Heart right ventricle (tissue), 16 donors: ENCODE measurements around the gene RAX2. TPM values are rescaled to one million over a fixed set of nuclear protein-coding genes. Genes with fewer than 3 reads are reported as not detected.

Source experiments
- ATAC-seq, 8 donors: fragments of 200-7000 bp; cut with Tn5 transposase; one replicate each; pipeline ENCODE4 v1.9.1; 2020; ENCODE audit warnings: mild to moderate bottlenecking in 8 of 8, moderate library complexity in 8 of 8, moderate number of reproducible peaks in 1 of 8
- DNase-seq, 2 donors: peaks; one replicate each; pipeline ENCODE4 v3.0.0-alpha.2; 2020
- H3K27ac ChIP-seq, 10 donors: fragments of 200-600 bp; sonication (generic) in 2 of 10; one replicate each; pipeline versions ENCODE4 v1.5.0 to v1.8.0; 2020 to 2022; ENCODE audit warnings: mild to moderate bottlenecking in 3 of 10
- H3K27me3 ChIP-seq, 7 donors: fragments of 200-600 bp; one replicate each; pipeline ENCODE4 v1.8.0; 2021 to 2022; ENCODE audit warnings: mild to moderate bottlenecking in 2 of 7
- H3K36me3 ChIP-seq, 9 donors: fragments of 200-600 bp; sonication (generic) in 1 of 9; one replicate each; pipeline versions ENCODE4 v1.5.0 to v1.8.0; 2020 to 2022; ENCODE audit warnings: mild to moderate bottlenecking in 2 of 9
- H3K4me1 ChIP-seq, 9 donors: fragments of 200-600 bp; sonication (generic) in 1 of 9; one replicate each; pipeline versions ENCODE4 v1.5.0 to v1.8.0; 2020 to 2022; ENCODE audit warnings: mild to moderate bottlenecking in 4 of 9
- H3K4me3 ChIP-seq, 10 donors: fragments of 200-600 bp; sonication (generic) in 2 of 10; one replicate each; pipeline versions ENCODE4 v1.5.0 to v1.8.0; 2020 to 2022; ENCODE audit warnings: mild to moderate bottlenecking in 7 of 10, moderate library complexity in 2 of 10
- H3K9me3 ChIP-seq, 11 donors: fragments of 200-600 bp in 10 of 11; sonication (generic) in 2 of 11; one replicate each; pipeline versions ENCODE4 v1.5.0 to v1.8.0; 2013 to 2022; ENCODE audit warnings: mild to moderate bottlenecking in 2 of 11, control low read depth in 1 of 11, moderate library complexity in 1 of 11
- WGBS, 2 donors: extraction: QIAGEN DNeasy Blood & Tissue Kit; methylation state at CpG; one replicate each; pipeline ENCODE4 v1.1.7; 2013; ENCODE audit warnings: inconsistent platforms in 1 of 2; 5-methylcytosine and 5-hydroxymethylcytosine counted together
- intact Hi-C, 10 donors: fragments of 100-400 bp; cut with DNase I; formaldehyde crosslinking; loops; one replicate each; pipeline versions ENCODE4 v1.11.1 to v1.14.2; 2022
- polyA plus RNA-seq, 2 donors: library from polyadenylated mRNA; stranded (reverse); fragments of 200-250 nt; gene quantifications; one replicate each; pipeline ENCODE4 v1.2.3, GENCODE V29; 2013
- total RNA-seq, 10 donors: library from RNA; stranded (reverse); fragmentation: NEBNext Ultra II Directional in 3 of 10; extraction: Animal tissue kit (Norgen Biotek cat#: 25700) in 3 of 10; gene quantifications; one replicate each; pipeline versions ENCODE4 v1.2.1 to v1.2.4, GENCODE V29; 2021 to 2023
- TF ChIP-seq, protein P1 (sequence below), 9 donors: fragments of 200-600 bp; sonication (generic) in 2 of 9; IDR thresholded peaks; one replicate each; pipeline versions ENCODE4 v1.5.0 to v1.8.0; 2021 to 2022; ENCODE audit warnings: antibody characterized with exemption in 9 of 9, mild to moderate bottlenecking in 5 of 9, moderate library complexity in 1 of 9
- donor health status: Arrhythmogenic right ventricular cardiomyopathy.
- donor health status: ischemic (EF 13 %, LVEDD 7.1; RV severe dilation, severe dysfunction).
- donor health status: healthy with polysubstance abuse.
- donor health status: DM: no; HTN: yes; CAD: no.
- donor health status: DM: no; HTN: no; CAD: no.
- donor health status: ischemic (EF 25% LVEDD 6.9; RV normal size, moderate dysfunction).
- donor health status: ischemic (EF 25% LVEDD 5.7; RV mildly dilated, moderate dysfunction).
- donor health status: healthy.
- donor health status: DM: yes; HTN: yes; CAD: no.
- donor health status: Ischemic cardiomyopathy.
- donor health status: ischemic (EF 35%, LVEDD 5.7; RV mildly dilated, moderate dysfunction).
- donor health status: nonischemic (EF 11% LVEDD 7.7; RV severe dilation, severe dysfunction).
- donor health status: DM: yes; HTN: yes; CAD: no.
- donor health status: PGD.
- donor health status: ischemic (EF 29% LVEDD 5.4; RV normal size, mild dysfunction).
- donor health status: nonischemic (EF 23%, LVEDD 6.1; RV moderate dilation, normal function).

The RAX2 gene
- total and polyA plus RNA-seq, 12 donors = not detected

GRCh38 chr19:3780786-3781304, 8.8 kb upstream of the RAX2 start:
- H3K27me3 ChIP-seq = peaks cover 16 to 39% (median 35%) of the 10 kb centered on the region in 7 donors
- peaks cover 0 to 11% (median 3%) of the 10 kb centered on the region in 9 donors for H3K4me1 ChIP-seq
- no peak for ATAC-seq
- no peak for DNase-seq
- WGBS, 2 donors = 90 to 92% methylated on average over 9 of the region's 9 CpGs
- intact Hi-C loops = loop anchor here in 2 of 10 donors (5.0 kb wide), 1 partner anchor 41 kb away; no protein-coding TSS in a partner anchor
- H3K36me3 ChIP-seq = no peaks in the 10 kb centered on the region
- peaks cover 0 to 28% (median 21%) of the 10 kb centered on the region in 11 donors for H3K9me3 ChIP-seq
- H3K4me3 ChIP-seq = no peak overlapping the region
- TF ChIP-seq, protein P1, sequence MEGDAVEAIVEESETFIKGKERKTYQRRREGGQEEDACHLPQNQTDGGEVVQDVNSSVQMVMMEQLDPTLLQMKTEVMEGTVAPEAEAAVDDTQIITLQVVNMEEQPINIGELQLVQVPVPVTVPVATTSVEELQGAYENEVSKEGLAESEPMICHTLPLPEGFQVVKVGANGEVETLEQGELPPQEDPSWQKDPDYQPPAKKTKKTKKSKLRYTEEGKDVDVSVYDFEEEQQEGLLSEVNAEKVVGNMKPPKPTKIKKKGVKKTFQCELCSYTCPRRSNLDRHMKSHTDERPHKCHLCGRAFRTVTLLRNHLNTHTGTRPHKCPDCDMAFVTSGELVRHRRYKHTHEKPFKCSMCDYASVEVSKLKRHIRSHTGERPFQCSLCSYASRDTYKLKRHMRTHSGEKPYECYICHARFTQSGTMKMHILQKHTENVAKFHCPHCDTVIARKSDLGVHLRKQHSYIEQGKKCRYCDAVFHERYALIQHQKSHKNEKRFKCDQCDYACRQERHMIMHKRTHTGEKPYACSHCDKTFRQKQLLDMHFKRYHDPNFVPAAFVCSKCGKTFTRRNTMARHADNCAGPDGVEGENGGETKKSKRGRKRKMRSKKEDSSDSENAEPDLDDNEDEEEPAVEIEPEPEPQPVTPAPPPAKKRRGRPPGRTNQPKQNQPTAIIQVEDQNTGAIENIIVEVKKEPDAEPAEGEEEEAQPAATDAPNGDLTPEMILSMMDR (IDR thresholded peaks at IDR 0.05) = no peak
- H3K27ac ChIP-seq = no peak overlapping the region

DNA sequence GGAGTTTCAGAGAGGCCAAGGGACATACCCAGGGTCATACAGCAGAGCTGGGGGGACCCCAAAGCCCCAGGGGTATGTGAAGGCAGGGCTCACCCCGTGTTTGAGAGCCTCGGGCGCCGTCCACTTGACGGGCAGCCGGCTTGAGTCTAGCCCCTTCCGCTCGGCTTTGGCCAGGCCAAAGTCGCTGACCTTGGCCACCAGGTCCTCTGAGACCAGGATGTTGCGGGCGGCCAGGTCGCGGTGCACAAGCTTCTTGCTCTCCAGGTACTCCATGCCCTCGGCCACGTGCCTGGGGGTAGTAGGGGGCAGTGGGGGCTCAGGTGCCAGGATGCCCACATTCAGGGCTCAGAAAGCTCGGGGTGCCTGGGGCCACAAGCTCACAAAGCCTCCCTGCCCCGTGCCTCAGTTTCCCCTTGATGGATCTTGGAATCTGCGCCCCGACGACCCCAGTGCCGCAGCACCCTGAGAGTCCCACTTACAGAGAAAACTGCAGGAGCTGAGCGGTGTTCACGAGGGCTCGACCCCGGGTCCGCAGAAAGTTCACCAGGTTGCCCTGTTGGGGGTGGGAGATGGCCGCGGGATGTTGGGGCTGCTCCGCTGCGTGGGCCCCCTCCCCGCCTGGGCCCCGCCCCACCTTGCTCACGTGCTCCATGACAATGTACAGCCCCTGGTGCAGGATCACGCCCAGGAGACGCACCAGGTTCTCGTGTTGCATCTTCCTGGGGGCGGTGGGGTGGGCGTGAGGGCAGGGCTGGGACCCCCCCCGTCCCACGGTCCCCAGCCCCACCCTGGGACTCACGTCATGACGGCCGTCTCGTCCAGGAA, 7.1 kb upstream of the RAX2 start:
- TF ChIP-seq, protein P1 (IDR thresholded peaks at IDR 0.05) = no peak
- peaks cover 0 to 28% (median 21%) of the 10 kb centered on the region in 11 donors for H3K9me3 ChIP-seq
- no peak overlapping the region for H3K27ac ChIP-seq
- DNase-seq = no peak
- H3K27me3 ChIP-seq = peaks cover 4 to 21% (median 18%) of the 10 kb centered on the region in 7 donors
- H3K36me3 ChIP-seq = no peaks in the 10 kb centered on the region
- ATAC-seq = no peak
- H3K4me1 ChIP-seq = no peaks in the 10 kb centered on the region
- H3K4me3 ChIP-seq = no peak overlapping the region
- WGBS, 2 donors = 70 to 73% methylated on average over 44 of the region's 44 CpGs
- intact Hi-C loops = no loop called here

DNA sequence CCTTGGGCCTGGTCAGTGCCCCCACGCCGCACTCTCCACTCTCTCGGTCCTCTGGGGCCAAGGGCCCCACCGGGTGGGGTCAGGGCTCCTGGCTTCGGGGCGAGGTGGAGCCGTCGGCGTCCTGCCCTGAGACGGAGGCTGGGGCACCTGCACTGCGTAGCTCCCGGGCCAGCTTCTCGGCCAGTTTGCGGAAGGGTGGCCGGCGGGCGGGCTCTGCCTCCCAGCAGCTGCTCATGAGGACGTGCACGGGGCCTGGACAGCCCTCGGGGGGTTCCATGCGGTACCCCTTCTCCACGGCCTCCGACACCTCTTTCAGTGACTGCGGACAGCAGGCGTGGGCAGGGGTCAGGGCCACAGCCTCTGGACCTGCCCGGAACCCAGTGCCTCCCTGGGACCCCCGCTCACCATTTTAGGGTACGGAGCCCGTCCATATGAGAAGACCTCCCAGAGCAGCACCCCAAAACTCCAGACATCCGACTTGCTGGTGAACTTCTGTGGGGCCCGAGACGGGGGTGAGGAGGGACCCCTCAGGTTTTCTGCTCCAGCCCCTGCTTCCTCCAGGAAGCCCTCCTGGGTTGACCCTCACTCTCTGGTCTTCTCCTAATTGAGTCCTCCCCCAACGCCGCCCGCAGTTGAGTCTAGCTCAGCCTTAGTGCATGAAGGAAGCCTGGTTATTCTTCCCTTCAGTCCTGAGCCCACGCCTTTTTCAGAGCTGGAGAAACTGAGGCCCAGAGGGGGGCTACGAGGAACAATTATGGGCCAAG, 6.3 kb upstream of the RAX2 start:
- DNase-seq (no peak), ATAC-seq (no peak)
- Histone ChIP-seq H3K9me3 (peaks cover 0 to 28% (median 21%) of the 10 kb centered on the region in 11 donors), H3K36me3 (no peaks in the 10 kb centered on the region), H3K27ac (no peak overlapping the region), H3K4me3 (no peak overlapping the region), H3K27me3 (peaks cover 4 to 13% (median 10%) of the 10 kb centered on the region in 7 donors), H3K4me1 (no peaks in the 10 kb centered on the region)
- intact Hi-C loops = no loop called here
- TF ChIP-seq, protein P1 (IDR thresholded peaks at IDR 0.05) = no peak
- WGBS, 2 donors = 88 to 89% methylated on average over 37 of the region's 37 CpGs

GRCh38 chr19:3776479-3777040, 4.5 kb upstream of the RAX2 start:
- intact Hi-C loops = no loop called here
- WGBS, 2 donors = 81 to 92% methylated on average over 1 of the region's 1 CpG

More at GRCh38 chr19:3776479-3777040, 4.5 kb upstream of the RAX2 start:
- no peak overlapping the region for H3K27ac ChIP-seq
- ATAC-seq (no peak), DNase-seq (no peak)
- no peak overlapping the region for H3K4me3 ChIP-seq
- H3K36me3 ChIP-seq = no peaks in the 10 kb centered on the region
- H3K9me3 ChIP-seq = peaks cover 0 to 13% (median 9%) of the 10 kb centered on the region in 11 donors
- TF ChIP-seq, protein P1 (IDR thresholded peaks at IDR 0.05) = no peak
- H3K4me1 ChIP-seq = no peaks in the 10 kb centered on the region
- no peaks in the 10 kb centered on the region for H3K27me3 ChIP-seq
